HG02852 (cell line): ENCODE results near the gene THRB.
A peak's percentile ranks its signal among the peaks of the same experiment; 100 is the strongest.

ENCODE experiments used
- ATAC-seq: cut with Tn5 transposase; IDR thresholded peaks from one replicate; pipeline ENCODE4 v1.9.1; 2021; ENCODE audit warnings: mild to moderate bottlenecking, moderate library complexity; ENCODE audit not compliant: unreplicated experiment

THRB gene

GRCh38 chr3:24157106-24157505 is 337.5 kb downstream of the THRB start:
- no peak for ATAC-seq

- no peak for ATAC-seq
Observed at GRCh38 chr3:24156466-24156865, 338.2 kb downstream of the THRB start.

GRCh38 chr3:24155276-24155675 is 339.4 kb downstream of the THRB start:
- no peak for ATAC-seq

GRCh38 chr3:24154781-24155180 is 339.9 kb downstream of the THRB start:
- ATAC-seq, result no peak

- peak; percentile 87 for ATAC-seq
Observed at GRCh38 chr3:24154013-24154695, 340.5 kb downstream of the THRB start.

- no peak for ATAC-seq
Observed at GRCh38 chr3:24151594-24151993, 343.1 kb downstream of the THRB start.

GRCh38 chr3:24149032-24149431 is 345.6 kb downstream of the THRB start:
- ATAC-seq, result no peak

GRCh38 chr3:24145981-24146822 is 348.4 kb downstream of the THRB start:
- no peak for ATAC-seq

- ATAC-seq, result no peak
Observed at GRCh38 chr3:24145481-24145880, 349.2 kb downstream of the THRB start.

GRCh38 chr3:24142127-24142526 is 352.5 kb downstream of the THRB start:
- no peak for ATAC-seq

- ATAC-seq, result no peak
Observed at GRCh38 chr3:24141548-24141947, 353.1 kb downstream of the THRB start.

- ATAC-seq, result no peak
Observed at GRCh38 chr3:24139463-24140412, 354.9 kb downstream of the THRB start.

GRCh38 chr3:24138876-24139256 is 355.8 kb downstream of the THRB start:
- no peak for ATAC-seq

GRCh38 chr3:24137958-24138875 is 356.4 kb downstream of the THRB start:
- ATAC-seq, result no peak

- ATAC-seq, result no peak
Observed at GRCh38 chr3:24137334-24137733, 357.3 kb downstream of the THRB start.

GRCh38 chr3:24136624-24137310 is 357.9 kb downstream of the THRB start:
- ATAC-seq, result no peak

- ATAC-seq, result no peak
Observed at GRCh38 chr3:24135280-24135679, 359.4 kb downstream of the THRB start.

GRCh38 chr3:24133942-24134341 is 360.7 kb downstream of the THRB start:
- ATAC-seq, result no peak

GRCh38 chr3:24133436-24133835 is 361.2 kb downstream of the THRB start:
- ATAC-seq, result no peak

GRCh38 chr3:24129549-24129948 is 365.1 kb downstream of the THRB start:
- ATAC-seq, result no peak
